Brain microvascular endothelial cell (primary cell): ENCODE data around the gene CPXM2.

Experiments used
- DNase-seq: peaks from one replicate; pipeline ENCODE4 v3.0.0-alpha.2; 2020
- H3K27ac ChIP-seq: fragments of 250-450 bp; sonication (Bioruptor Pico); 2 replicates; pipeline ENCODE4 v1.5.1; 2020; ENCODE audit warnings: mild to moderate bottlenecking, moderate library complexity
- H3K27me3 ChIP-seq: fragments of 250-450 bp; sonication (Bioruptor Pico); replicated peaks from 2 replicates; pipeline ENCODE4 v1.5.1; 2020; ENCODE audit warnings: mild to moderate bottlenecking
- H3K36me3 ChIP-seq: fragments of 250-450 bp; sonication (Bioruptor Pico); replicated peaks from 2 replicates; pipeline ENCODE4 v1.5.1; 2020; ENCODE audit warnings: mild to moderate bottlenecking
- H3K4me3 ChIP-seq: 2 replicates; pipeline ENCODE4 v1.5.1; 2011; ENCODE audit warnings: low read depth, mild to moderate bottlenecking, control low read depth, low read length, moderate library complexity
- CTCF ChIP-seq: IDR thresholded peaks from 2 replicates; pipeline ENCODE4 v1.5.1; 2011; ENCODE audit warnings: low read depth, mild to moderate bottlenecking, moderate library complexity, low read length, control low read depth, inconsistent platforms; ENCODE audit errors: missing control alignments
- in situ Hi-C: cut with HindIII; loops from 2 replicates; pipeline ENCODE4 v1.10.0; 2017; ENCODE audit warnings: low sequenced_read_pairs, low pct_ligation_motif_present

The CPXM2 gene

GRCh38 chr10:123800821-123801220 lies 90.8 kb downstream of the CPXM2 start:
- in situ Hi-C loops: no loop called here
- no peak overlapping the region for H3K27ac ChIP-seq
- TF ChIP-seq CTCF: no peak
- no peaks in the 10 kb centered on the region for H3K36me3 ChIP-seq
- H3K4me3 ChIP-seq: no peak overlapping the region
- H3K27me3 ChIP-seq: no peaks in the 10 kb centered on the region
- no peak for DNase-seq

- TF ChIP-seq CTCF: no peak
- DNase-seq: no peak
- H3K27ac ChIP-seq: no peak overlapping the region
- H3K4me3 ChIP-seq: no peak overlapping the region
- in situ Hi-C loops: no loop called here
- H3K36me3 ChIP-seq: no peaks in the 10 kb centered on the region
- H3K27me3 ChIP-seq: no peaks in the 10 kb centered on the region
These were observed 91.3 kb downstream of the CPXM2 start for GRCh38 chr10:123800289-123800688.

GRCh38 chr10:123798856-123799255 lies 92.8 kb downstream of the CPXM2 start:
- Histone ChIP-seq H3K27me3 (no peaks in the 10 kb centered on the region), H3K27ac (no peak overlapping the region), H3K36me3 (no peaks in the 10 kb centered on the region), H3K4me3 (no peak overlapping the region)
- in situ Hi-C loops: no loop called here
- DNase-seq: no peak
- TF ChIP-seq CTCF: no peak

GRCh38 chr10:123797813-123798212 lies 93.8 kb downstream of the CPXM2 start:
- in situ Hi-C loops: no loop called here
- no peak for TF ChIP-seq CTCF
- H3K27me3 ChIP-seq: no peaks in the 10 kb centered on the region

GRCh38 chr10:123796736-123797135 lies 94.9 kb downstream of the CPXM2 start:
- TF ChIP-seq CTCF: no peak
- DNase-seq: no peak
- no peak overlapping the region for H3K4me3 ChIP-seq

More at GRCh38 chr10:123797813-123798212, 93.8 kb downstream of the CPXM2 start:
- Histone ChIP-seq H3K36me3 (no peaks in the 10 kb centered on the region), H3K27ac (no peak overlapping the region), H3K4me3 (no peak overlapping the region)
- no peak for DNase-seq

GRCh38 chr10:123795846-123796590 lies 95.6 kb downstream of the CPXM2 start:
- Histone ChIP-seq H3K27me3 (no peaks in the 10 kb centered on the region), H3K4me3 (no peak overlapping the region), H3K27ac (no peak overlapping the region), H3K36me3 (no peaks in the 10 kb centered on the region)
- in situ Hi-C loops: no loop called here
- no peak for TF ChIP-seq CTCF
- no peak for DNase-seq

More at GRCh38 chr10:123796736-123797135, 94.9 kb downstream of the CPXM2 start:
- in situ Hi-C loops: no loop called here
- Histone ChIP-seq H3K27ac (no peak overlapping the region), H3K27me3 (no peaks in the 10 kb centered on the region), H3K36me3 (no peaks in the 10 kb centered on the region)
